Lower leg skin (tissue), 4 donors: ENCODE measurements around the gene MINDY4. TPM values are rescaled to one million over a fixed set of nuclear protein-coding genes. Genes with fewer than 3 reads are reported as not detected.

Experiments used
- DNase-seq, 2 donors: peaks; one replicate each; pipeline ENCODE4 v3.0.0-alpha.2; 2019; ENCODE audit warnings: low spot score in 2 of 2
- H3K4me3 ChIP-seq: fragments of 200-600 bp; sonication (generic); 2 replicates; pipeline ENCODE4 v1.5.1; 2017; ENCODE audit warnings: mild to moderate bottlenecking, low read depth; ENCODE audit not compliant: poor library complexity, severe bottlenecking
- POLR2A ChIP-seq, 2 donors: fragments of 450-650 bp; IDR thresholded peaks; one replicate each; pipeline ENCODE4 v1.6.1; 2016 to 2017; ENCODE audit warnings: antibody characterized with exemption in 2 of 2, mild to moderate bottlenecking in 1 of 2, moderate library complexity in 1 of 2
- WGBS, 2 donors: methylation state at CpG; one replicate each; pipeline ENCODE4 v1.1.5; 2018; 5-methylcytosine and 5-hydroxymethylcytosine counted together
- intact Hi-C: fragments of 100-400 bp; cut with DNase I; formaldehyde crosslinking; loops from one replicate; pipeline ENCODE4 v1.15.0; 2023; ENCODE audit warnings: low total_unique reads
- total RNA-seq, 4 donors: library from RNA; depleted of rRNA; stranded (reverse); fragments of >200 nt; gene quantifications; one replicate each; pipeline ENCODE4 v1.1.0, GENCODE V29; 2016
- TF ChIP-seq, protein P1 (sequence below), 3 donors: fragments of 450-650 bp; IDR thresholded peaks; one replicate each; pipeline ENCODE4 v1.5.1; 2016; ENCODE audit warnings: antibody characterized with exemption in 3 of 3, mild to moderate bottlenecking in 3 of 3, moderate library complexity in 2 of 3

The MINDY4 gene
- total RNA-seq, 4 donors from 2014 or later, result 4.0 to 4.7 (median 4.4) TPM

- H3K4me3 ChIP-seq, result no peak overlapping the region
- WGBS, 2 donors, result 76 to 80% methylated on average over 8 of the region's 8 CpGs
- intact Hi-C loops, result no loop called here
Measured at GRCh38 chr7:30743371-30744074, 27.7 kb upstream of the MINDY4 start.

DNA sequence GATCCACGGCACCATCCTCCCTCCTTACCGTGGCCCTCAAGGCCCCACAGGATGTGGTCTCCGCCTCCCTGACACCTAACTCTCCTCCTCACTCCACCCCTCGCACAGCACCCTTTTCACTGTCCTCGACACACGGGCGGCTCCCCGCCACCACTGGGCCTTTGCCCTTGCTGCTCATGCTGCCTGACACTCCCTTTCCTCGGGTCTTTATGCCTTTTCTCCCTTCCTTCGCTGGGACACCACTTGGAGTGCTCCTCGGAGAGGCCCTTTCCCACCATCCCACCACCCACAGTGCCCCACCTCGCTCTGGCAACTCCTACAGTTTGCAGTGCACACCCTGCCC is 27.2 kb upstream of the MINDY4 start:
- 86 to 95% methylated on average over 12 of the region's 12 CpGs for WGBS, 2 donors
- no peak overlapping the region for H3K4me3 ChIP-seq
- intact Hi-C loops, result no loop called here
- no peak for DNase-seq
- TF ChIP-seq, protein P1, sequence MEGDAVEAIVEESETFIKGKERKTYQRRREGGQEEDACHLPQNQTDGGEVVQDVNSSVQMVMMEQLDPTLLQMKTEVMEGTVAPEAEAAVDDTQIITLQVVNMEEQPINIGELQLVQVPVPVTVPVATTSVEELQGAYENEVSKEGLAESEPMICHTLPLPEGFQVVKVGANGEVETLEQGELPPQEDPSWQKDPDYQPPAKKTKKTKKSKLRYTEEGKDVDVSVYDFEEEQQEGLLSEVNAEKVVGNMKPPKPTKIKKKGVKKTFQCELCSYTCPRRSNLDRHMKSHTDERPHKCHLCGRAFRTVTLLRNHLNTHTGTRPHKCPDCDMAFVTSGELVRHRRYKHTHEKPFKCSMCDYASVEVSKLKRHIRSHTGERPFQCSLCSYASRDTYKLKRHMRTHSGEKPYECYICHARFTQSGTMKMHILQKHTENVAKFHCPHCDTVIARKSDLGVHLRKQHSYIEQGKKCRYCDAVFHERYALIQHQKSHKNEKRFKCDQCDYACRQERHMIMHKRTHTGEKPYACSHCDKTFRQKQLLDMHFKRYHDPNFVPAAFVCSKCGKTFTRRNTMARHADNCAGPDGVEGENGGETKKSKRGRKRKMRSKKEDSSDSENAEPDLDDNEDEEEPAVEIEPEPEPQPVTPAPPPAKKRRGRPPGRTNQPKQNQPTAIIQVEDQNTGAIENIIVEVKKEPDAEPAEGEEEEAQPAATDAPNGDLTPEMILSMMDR (IDR thresholded peaks at IDR 0.05), result no peak
- TF ChIP-seq POLR2A (IDR thresholded peaks at IDR 0.05), result no peak

More at GRCh38 chr7:30743371-30744074, 27.7 kb upstream of the MINDY4 start:
- no peak for TF ChIP-seq POLR2A (IDR thresholded peaks at IDR 0.05)
- TF ChIP-seq, protein P1 (IDR thresholded peaks at IDR 0.05), result no peak
- DNase-seq, result no peak

- DNase-seq, result no peak
- intact Hi-C loops, result no loop called here
- TF ChIP-seq POLR2A (IDR thresholded peaks at IDR 0.05), result no peak
- TF ChIP-seq, protein P1 (IDR thresholded peaks at IDR 0.05), result no peak
- WGBS, 2 donors, result 82 to 83% methylated on average over 6 of the region's 6 CpGs
- H3K4me3 ChIP-seq, result no peak overlapping the region
Measured at GRCh38 chr7:30745261-30745941, 25.8 kb upstream of the MINDY4 start.

DNA sequence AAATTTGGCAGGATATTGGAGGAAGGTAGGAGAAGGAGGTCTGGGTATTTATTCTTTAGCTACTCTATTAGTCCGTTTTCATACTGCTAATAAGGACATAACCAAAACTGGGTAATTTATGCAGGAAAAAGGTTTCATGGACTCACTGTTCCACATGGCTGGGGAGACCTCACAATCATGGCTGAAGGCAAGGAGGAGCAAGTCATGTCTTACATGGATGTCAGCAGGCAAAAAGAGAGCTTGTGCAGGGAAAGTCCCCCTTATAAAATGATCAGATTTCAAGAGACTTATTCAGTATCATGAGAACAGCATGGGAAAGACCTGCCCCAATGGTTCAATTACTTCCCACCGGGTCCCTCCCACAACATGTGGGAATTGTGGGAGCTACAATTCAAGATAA is 21.2 kb upstream of the MINDY4 start:
- 92 to 94% methylated on average over 2 of the region's 2 CpGs for WGBS, 2 donors
- intact Hi-C loops, result no loop called here
- no peak overlapping the region for H3K4me3 ChIP-seq
- no peak for DNase-seq
- TF ChIP-seq, protein P1 (IDR thresholded peaks at IDR 0.05), result no peak

- no peak overlapping the region for H3K4me3 ChIP-seq
- DNase-seq, result no peak
- intact Hi-C loops, result no loop called here
- TF ChIP-seq, protein P1 (IDR thresholded peaks at IDR 0.05), result no peak
- TF ChIP-seq POLR2A (IDR thresholded peaks at IDR 0.05), result no peak
- 40 to 49% methylated on average over 16 of the region's 16 CpGs for WGBS, 2 donors
Measured at GRCh38 chr7:30750683-30751650, 20.2 kb upstream of the MINDY4 start.
